ENCODE data around the gene PRDX5. TPM values are rescaled to one million over a fixed set of nuclear protein-coding genes. Genes with fewer than 3 reads are reported as not detected.

PRDX5 gene
- total RNA-seq, 6 experiments from 2014 or later, result 84.0 to 172 (median 89.3) TPM

GRCh38 chr11:64296830-64297698 lies 20.9 kb upstream of the PRDX5 start:
- DNase-seq (no peak), ATAC-seq (no peak)
- Histone ChIP-seq H3K4me3 (no peak overlapping the region), H3K4me1 (peaks cover 0 to 24% (median 7%) of the 10 kb centered on the region in 4 donors), H3K27ac (no peak overlapping the region), H3K36me3 (no peaks in the 10 kb centered on the region), H3K27me3 (peaks cover 0 to 44% of the 10 kb centered on the region in 2 donors), H3K9me3 (no peaks in the 10 kb centered on the region)
- intact Hi-C loops (cut with DNase I), result no loop called here
- 7% methylated on average over 3 of the region's 34 CpGs for WGBS (ENCODE audit: insufficient coverage, low coverage, low lambda C conversion rate, missing lambda C conversion rate)
- no peak for TF ChIP-seq POLR2A (IDR thresholded peaks at IDR 0.05)
- TF ChIP-seq CTCF (IDR thresholded peaks at IDR 0.05), result no peak

- WGBS (ENCODE audit: insufficient coverage, low coverage, low lambda C conversion rate, missing lambda C conversion rate), result 23% methylated on average over 11 of the region's 18 CpGs
- intact Hi-C loops (cut with DNase I), result no loop called here
- no peak overlapping the region for H3K4me3 ChIP-seq
- H3K36me3 ChIP-seq, result no peaks in the 10 kb centered on the region
- H3K27me3 ChIP-seq, result peaks cover 0 to 40% of the 10 kb centered on the region in 2 donors
- ATAC-seq, result no peak
- peaks cover 0 to 21% (median 7%) of the 10 kb centered on the region in 4 donors for H3K4me1 ChIP-seq
- no peak for DNase-seq
- H3K9me3 ChIP-seq, result no peaks in the 10 kb centered on the region
- H3K27ac ChIP-seq, result no peak overlapping the region
- TF ChIP-seq POLR2A (IDR thresholded peaks at IDR 0.05) (no peak), CTCF (IDR thresholded peaks at IDR 0.05) (no peak)
Observed at GRCh38 chr11:64297699-64298358, 20.1 kb upstream of the PRDX5 start.

GRCh38 chr11:64298966-64299846 lies 18.7 kb upstream of the PRDX5 start:
- peaks cover 0 to 24% (median 8%) of the 10 kb centered on the region in 4 donors for H3K4me1 ChIP-seq
- 5% methylated on average over 29 of the region's 60 CpGs for WGBS (ENCODE audit: insufficient coverage, low coverage, low lambda C conversion rate, missing lambda C conversion rate)
- H3K27me3 ChIP-seq, result peaks cover 0 to 35% of the 10 kb centered on the region in 2 donors
- peak overlapping the region in 2 of 3 donors; percentile 31 to 38 for H3K4me3 ChIP-seq
- no peaks in the 10 kb centered on the region for H3K9me3 ChIP-seq
- intact Hi-C loops (cut with DNase I), result no loop called here
- TF ChIP-seq CTCF (IDR thresholded peaks at IDR 0.05) (no peak), POLR2A (IDR thresholded peaks at IDR 0.05) (no peak)
- H3K36me3 ChIP-seq, result no peaks in the 10 kb centered on the region
- DNase-seq (peak in 2 of 3 donors; percentile 65 to 78), ATAC-seq (peak; percentile 36 to 64 (median 54))
- H3K27ac ChIP-seq, result no peak overlapping the region

Data from right lobe of liver (tissue), 6 donors.